HG03439 (cell line): ENCODE data around the gene MAP2K4.
"Not testable (repeated sequence)": the region's sequence is repeated elsewhere in the genome, so short reads cannot be mapped to it uniquely, and the experiment has no call there.

ENCODE experiments used
- ATAC-seq: cut with Tn5 transposase; IDR thresholded peaks from one replicate; pipeline ENCODE4 v1.9.1; 2021; ENCODE audit warnings: mild to moderate bottlenecking, moderate library complexity; ENCODE audit not compliant: unreplicated experiment

The MAP2K4 gene

DNA sequence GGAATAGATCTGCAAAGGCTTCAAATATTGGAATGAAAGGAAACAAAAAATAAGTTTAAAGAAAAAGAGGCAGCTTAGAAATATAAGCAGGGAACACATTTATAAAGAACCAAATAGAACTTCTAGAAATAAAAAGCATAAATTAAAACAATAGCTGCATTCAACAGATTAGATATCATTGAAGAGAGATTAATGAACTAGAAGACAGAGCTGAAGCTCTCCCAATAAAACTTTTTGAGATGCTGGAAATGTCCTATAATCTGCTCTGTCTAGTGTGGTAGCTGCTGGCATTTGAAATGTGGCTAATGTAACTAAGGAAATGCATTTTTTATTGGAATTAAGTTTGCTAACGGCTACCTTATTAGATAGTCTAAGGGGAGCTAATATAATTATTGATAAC lies 115.6 kb downstream of the MAP2K4 start:
- no peak for ATAC-seq

DNA sequence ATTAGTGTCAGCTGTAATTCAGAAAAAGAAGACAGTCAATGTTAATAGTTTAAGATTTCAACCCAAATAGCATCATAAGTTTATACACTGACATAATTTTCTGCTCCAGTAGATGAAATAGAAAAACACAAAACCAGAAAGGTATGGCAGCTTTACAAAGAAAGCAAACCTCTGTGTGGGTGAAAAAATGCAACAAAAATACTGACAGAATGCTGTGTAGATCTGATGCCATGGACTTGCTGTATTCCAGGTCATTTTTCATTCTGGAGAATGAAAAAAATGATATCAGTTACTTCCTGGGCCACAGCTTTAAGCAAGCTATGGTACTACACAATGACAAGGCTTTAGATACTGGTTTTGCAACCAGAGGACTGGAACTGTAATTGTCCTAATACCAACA lies 116.0 kb downstream of the MAP2K4 start:
- no peak for ATAC-seq

DNA sequence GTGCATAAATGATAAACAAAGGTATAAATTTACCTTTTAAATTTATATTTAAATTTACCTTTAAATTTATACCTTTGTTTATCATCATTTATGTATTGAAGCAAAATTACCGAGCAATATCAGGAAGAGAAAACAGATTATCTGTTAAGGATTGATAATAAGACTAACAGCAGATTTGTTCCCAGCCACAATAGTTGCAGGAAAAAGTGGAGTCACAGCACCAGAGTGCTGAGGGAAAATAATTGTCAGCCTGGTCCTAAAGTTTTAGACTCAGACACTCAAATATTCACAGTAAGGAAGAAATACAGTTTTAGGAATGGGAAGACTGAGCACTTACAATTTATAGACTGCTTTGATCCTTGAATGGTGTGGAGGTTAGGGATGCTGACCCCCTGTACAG lies 117.2 kb downstream of the MAP2K4 start:
- ATAC-seq = no peak

DNA sequence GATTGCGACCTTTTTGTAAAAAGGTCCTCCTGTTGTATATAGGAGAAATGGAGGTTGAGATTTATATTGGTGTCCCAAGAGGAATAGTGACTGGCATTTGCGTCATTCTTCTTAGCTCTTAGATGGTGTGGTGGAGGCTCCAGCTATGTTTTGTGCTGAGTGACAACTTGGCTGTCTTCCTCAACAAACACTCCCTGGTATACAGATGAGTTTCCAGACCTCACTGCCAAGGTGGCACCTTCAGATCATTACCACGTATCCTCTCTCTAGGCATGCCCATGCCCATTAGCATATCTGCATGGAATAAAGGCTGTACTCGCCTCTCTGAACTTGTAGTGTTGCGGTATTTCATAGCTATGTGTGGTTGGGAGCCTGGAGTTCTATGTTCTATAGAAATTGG lies 120.0 kb downstream of the MAP2K4 start:
- no peak for ATAC-seq

DNA sequence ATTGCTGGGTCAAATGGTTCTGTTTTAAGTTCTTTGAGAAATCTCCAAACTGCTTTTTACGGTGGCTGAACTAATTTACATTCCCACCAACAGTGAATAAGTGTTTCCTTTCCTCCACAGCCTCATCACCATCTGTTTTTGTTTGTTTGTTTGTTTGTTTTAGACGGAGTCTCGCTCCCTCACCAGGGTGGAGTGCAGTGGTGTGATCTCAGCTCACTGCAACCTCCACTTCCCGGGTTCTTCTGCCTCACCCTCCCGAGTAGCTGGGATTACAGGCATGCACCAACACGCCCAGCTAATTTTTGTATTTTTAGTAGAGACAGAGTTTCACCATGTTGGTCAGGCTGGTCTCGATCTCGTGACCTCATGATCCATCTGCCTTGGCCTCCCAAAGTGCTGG lies 141.5 kb downstream of the MAP2K4 start:
- ATAC-seq = not testable (repeated sequence)

DNA sequence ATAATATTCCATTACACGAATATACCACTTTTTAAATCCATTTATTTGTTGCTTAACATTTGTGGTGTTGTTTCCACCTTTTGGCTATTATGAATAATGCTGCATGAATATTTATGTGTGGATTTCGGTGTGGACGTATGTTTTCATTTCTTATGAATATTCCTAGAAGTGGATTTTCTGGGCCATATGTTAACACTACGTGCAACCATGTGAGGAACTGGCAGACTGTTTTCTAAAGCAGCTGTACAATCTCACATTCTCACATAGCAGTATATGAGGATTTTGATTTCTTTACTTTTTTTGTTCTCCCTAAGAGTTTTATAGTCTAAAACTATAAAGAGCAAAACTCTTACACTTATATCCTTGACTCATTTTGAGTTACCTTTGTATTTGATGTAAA lies 143.4 kb downstream of the MAP2K4 start:
- ATAC-seq = no peak

DNA sequence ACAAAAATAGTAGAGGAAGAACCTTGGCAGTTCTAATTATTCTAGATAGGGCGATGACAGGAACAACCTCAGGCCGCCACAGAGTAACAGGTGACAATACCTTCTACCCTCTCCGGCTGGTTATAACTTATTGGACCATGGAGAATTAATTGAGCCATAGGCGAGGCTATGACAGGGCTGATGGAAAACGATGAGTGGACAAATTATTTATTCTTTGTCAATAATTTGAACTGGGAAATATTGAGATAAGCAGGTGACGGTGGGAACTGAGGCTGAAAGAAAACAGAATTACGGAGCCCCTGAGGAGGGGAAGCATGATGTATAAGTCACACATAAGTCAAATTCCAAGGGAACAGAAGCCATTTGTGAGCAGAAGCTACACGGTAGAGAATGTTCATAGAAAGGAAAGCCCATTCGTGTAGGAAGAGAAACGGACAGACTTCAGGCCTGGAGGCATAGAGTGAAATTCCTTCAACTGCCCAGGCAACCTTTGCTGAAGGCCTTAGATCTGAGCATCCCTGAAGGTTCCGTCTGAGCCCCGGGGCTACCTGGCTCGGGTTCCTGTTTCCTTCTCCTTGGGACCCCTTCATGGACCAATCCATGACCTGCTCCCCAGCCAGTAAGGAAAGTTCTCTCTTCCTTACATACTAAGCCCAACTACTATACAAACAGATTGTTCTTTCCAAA lies 158.1 kb downstream of the MAP2K4 start:
- ATAC-seq = no peak

DNA sequence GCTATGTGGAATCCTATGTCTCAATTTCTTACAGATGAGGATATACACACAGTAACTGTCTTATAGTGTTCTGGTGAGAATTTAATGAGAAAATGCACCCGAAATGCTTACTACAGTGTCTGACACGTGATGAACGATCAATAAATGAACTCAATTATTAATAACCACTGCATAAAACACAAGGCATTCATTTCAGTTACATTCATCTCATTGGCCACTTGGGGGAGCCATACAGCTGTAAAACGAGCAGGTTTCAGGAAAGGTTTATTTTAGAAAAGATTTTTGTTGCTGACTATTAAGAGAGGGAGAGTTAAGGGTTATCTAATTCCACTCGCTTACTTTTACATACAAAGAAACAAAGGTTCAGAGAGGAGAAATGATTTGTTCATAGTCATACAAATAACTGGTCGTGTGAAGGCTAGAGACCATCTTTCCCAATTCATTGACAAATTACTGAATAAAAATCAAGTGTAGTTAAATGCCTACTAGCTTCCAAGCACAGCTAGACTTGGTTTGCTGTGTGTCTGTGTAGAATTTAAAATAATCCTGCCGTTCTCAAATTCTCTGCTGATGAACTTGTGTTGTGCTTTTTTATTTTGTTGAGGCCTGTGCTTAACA lies 160.1 kb downstream of the MAP2K4 start:
- ATAC-seq = no peak

DNA sequence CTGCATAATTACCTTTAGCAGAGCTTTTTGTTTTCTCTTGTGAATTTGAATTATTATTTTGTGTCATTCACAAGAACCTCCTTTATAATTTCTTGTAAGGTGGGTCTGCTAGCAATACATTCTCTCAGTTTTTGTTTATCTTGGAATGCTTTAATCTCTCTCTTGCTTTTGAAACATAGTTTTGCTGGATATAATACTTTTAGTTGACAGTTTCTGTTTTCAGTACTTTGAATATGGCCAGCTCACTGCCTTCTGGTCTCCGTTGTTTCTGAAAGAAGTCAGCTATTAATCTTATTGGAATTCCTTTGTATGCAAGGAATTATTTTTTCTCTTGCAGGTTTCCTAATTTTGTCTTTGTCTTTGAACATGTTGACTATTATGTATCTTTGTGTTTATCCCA lies 167.0 kb downstream of the MAP2K4 start:
- no peak for ATAC-seq

DNA sequence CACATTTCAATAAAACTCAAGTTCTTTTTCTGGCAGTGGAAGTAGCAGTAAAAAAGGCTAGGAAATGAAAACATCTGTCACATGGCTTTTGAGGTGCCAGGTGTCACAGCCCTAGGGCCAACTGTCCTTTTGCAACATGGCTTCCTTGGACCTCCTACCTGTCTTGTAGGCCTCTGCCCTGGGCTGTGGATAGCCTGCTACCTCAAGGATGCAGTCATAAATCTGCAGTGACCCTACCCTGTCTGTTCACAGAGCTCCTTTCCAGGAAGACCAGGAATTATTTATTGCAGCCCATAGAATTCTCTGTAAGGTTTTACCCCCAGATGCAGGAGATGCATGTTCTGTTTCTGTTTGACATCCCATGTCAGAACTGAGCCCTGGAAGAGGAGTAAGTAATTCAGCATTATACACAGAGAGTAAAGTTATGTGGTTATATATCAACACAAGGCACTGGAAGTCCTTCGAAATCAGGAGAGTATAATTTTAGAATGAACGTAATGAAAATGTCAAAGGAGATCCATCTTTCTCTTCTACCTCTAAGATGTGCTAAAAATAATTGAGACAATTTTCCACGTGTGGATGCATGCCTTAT lies 172.6 kb downstream of the MAP2K4 start:
- no peak for ATAC-seq
